Transverse colon (tissue), 4 donors: ENCODE results near the gene APBA3. TPM values are rescaled to one million over a fixed set of nuclear protein-coding genes. Genes with fewer than 3 reads are reported as not detected.
A peak's percentile ranks its signal among the peaks of the same experiment; 100 is the strongest.

Experiments used
- DNase-seq: peaks from one replicate; pipeline ENCODE4 v3.0.0-alpha.2; 2019
- H3K27ac ChIP-seq, 4 donors: fragments of 200-600 bp; sonication (generic); 2 replicates each; pipeline ENCODE4 v1.5.1; 2016 to 2018; ENCODE audit warnings: inconsistent platforms in 4 of 4
- H3K27me3 ChIP-seq: fragments of 200-600 bp; sonication (generic); 2 replicates; pipeline ENCODE4 v1.5.1; 2017; ENCODE audit warnings: inconsistent platforms
- H3K36me3 ChIP-seq, 4 donors: fragments of 200-600 bp; sonication (generic); 2 replicates each; pipeline ENCODE4 v1.5.1; 2017 to 2019; ENCODE audit warnings: inconsistent platforms in 4 of 4
- H3K4me1 ChIP-seq, 4 donors: fragments of 200-600 bp; sonication (generic); 2 replicates each; pipeline ENCODE4 v1.5.1; 2017 to 2020; ENCODE audit warnings: inconsistent platforms in 4 of 4
- H3K4me3 ChIP-seq, 4 donors: fragments of 200-600 bp; sonication (generic); 1 replicate in 1 of 4; 2 replicates in 3 of 4; pipeline versions ENCODE4 v1.5.1 to v1.6.1; 2017 to 2019; ENCODE audit warnings: inconsistent platforms in 4 of 4
- H3K9me3 ChIP-seq, 2 donors: fragments of 200-600 bp; sonication (generic); 2 replicates each; pipeline ENCODE4 v1.5.1; 2017 to 2019; ENCODE audit warnings: inconsistent platforms in 2 of 2
- EP300 ChIP-seq: sonication (generic); formaldehyde crosslinking; IDR thresholded peaks from one replicate; pipeline ENCODE4 v1.6.1; 2017; ENCODE audit warnings: antibody characterized with exemption, low read depth
- POLR2A ChIP-seq: fragments of 450-650 bp; IDR thresholded peaks from one replicate; pipeline ENCODE4 v1.6.1; 2016; ENCODE audit warnings: antibody characterized with exemption, mild to moderate bottlenecking, moderate library complexity
- POLR2AphosphoS5 ChIP-seq, 3 donors: sonication (generic); formaldehyde crosslinking; IDR thresholded peaks; one replicate each; pipeline ENCODE4 v1.6.1; 2016; ENCODE audit warnings: antibody characterized with exemption in 3 of 3
- WGBS, 2 donors: methylation state at CpG; one replicate each; pipeline ENCODE4 v1.1.5; 2018; ENCODE audit warnings: low coverage in 1 of 2; 5-methylcytosine and 5-hydroxymethylcytosine counted together
- in situ Hi-C, 4 donors: fragments of 200-750 bp; cut with MboI; loops; one replicate each; pipeline versions ENCODE4 v1.15.0 to v1.15.1; 2017; ENCODE audit warnings: low sequenced_read_pairs in 3 of 4, low pct_ligation_motif_present in 1 of 4, low pct_unique_long_range_greater_than_20kb in 1 of 4
- intact Hi-C: fragments of 100-400 bp; cut with DNase I; formaldehyde crosslinking; loops from one replicate; pipeline ENCODE4 v1.15.1; 2023; ENCODE audit warnings: low total_unique reads
- total RNA-seq, 4 donors: library from RNA; depleted of rRNA; stranded (reverse); fragments of >200 nt; gene quantifications; one replicate each; pipeline ENCODE4 v1.1.0, GENCODE V29; 2016
- TF ChIP-seq, protein P1 (sequence below), 5 experiments: fragments of 200-600 bp in 3 of 5; fragments of 450-650 bp in 2 of 5; sonication (generic) in 3 of 5; IDR thresholded peaks; 1 replicate in 2 of 5; 2 replicates in 3 of 5; pipeline ENCODE4 v1.5.1; 2016 to 2017; ENCODE audit warnings: antibody characterized with exemption in 5 of 5, inconsistent platforms in 3 of 5, mild to moderate bottlenecking in 2 of 5, moderate library complexity in 1 of 5

Gene APBA3
- total RNA-seq, 4 donors from 2014 or later, result 24.0 to 284 (median 95.7) TPM

DNA sequence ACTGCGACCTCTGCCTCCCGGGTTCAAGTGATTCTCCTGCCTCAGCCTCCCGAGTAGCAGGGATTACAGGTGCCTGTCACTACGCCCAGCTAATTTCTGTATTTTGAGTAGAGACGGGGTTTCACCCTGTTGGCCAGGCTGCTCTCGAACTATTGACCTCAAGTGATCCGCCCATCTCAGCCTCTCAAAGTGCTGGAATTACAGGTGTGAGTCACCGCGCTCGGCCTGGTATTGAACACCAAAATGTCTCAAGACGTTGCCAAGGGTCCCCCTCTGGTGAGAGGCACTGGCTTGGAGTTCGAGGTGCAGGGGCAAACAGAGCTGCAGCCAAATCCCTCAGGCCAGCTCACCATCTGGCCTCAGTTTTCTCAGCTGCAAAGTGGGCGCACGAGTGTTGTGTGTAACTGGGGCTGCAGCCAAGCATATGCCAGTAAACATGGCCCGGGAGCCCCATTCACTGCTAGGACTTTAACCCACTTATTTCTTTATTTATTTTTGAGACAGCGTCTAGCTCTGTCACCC, 45.3 kb downstream of the APBA3 start:
- intact Hi-C loops (no loop called here), in situ Hi-C loops (no loop called here)
- no peaks in the 10 kb centered on the region for H3K9me3 ChIP-seq
- no peak for DNase-seq
- peak overlapping the region in 2 of 4 donors; percentile 43 to 94 for H3K27ac ChIP-seq
- peaks cover 15% of the 10 kb centered on the region for H3K27me3 ChIP-seq
- H3K4me3 ChIP-seq, result no peak overlapping the region
- H3K36me3 ChIP-seq, result no peaks in the 10 kb centered on the region
- peaks cover 3 to 59% (median 37%) of the 10 kb centered on the region in 4 donors for H3K4me1 ChIP-seq
- 71 to 77% methylated on average over 1 to 15 of the region's 16 CpGs for WGBS, 2 donors
- TF ChIP-seq POLR2A (no peak), POLR2AphosphoS5 (IDR thresholded peaks at IDR 0.05) (no peak), EP300 (no peak)
- TF ChIP-seq, protein P1, sequence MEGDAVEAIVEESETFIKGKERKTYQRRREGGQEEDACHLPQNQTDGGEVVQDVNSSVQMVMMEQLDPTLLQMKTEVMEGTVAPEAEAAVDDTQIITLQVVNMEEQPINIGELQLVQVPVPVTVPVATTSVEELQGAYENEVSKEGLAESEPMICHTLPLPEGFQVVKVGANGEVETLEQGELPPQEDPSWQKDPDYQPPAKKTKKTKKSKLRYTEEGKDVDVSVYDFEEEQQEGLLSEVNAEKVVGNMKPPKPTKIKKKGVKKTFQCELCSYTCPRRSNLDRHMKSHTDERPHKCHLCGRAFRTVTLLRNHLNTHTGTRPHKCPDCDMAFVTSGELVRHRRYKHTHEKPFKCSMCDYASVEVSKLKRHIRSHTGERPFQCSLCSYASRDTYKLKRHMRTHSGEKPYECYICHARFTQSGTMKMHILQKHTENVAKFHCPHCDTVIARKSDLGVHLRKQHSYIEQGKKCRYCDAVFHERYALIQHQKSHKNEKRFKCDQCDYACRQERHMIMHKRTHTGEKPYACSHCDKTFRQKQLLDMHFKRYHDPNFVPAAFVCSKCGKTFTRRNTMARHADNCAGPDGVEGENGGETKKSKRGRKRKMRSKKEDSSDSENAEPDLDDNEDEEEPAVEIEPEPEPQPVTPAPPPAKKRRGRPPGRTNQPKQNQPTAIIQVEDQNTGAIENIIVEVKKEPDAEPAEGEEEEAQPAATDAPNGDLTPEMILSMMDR (IDR thresholded peaks at IDR 0.05), result no peak

- peak; percentile 78 for DNase-seq
- in situ Hi-C loops, result no loop called here
- H3K9me3 ChIP-seq, result no peaks in the 10 kb centered on the region
- 31 to 39% methylated on average over 13 to 23 of the region's 23 CpGs for WGBS, 2 donors
- H3K36me3 ChIP-seq, result no peaks in the 10 kb centered on the region
- H3K4me1 ChIP-seq, result peaks cover 0 to 45% (median 26%) of the 10 kb centered on the region in 4 donors
- TF ChIP-seq POLR2A, result peak; percentile 35
- no peak for TF ChIP-seq EP300
- no peaks in the 10 kb centered on the region for H3K27me3 ChIP-seq
- intact Hi-C loops, result no loop called here
- H3K4me3 ChIP-seq, result peak overlapping the region in 1 of 4 donors; percentile 27
- H3K27ac ChIP-seq, result peak overlapping the region; percentile 79 to 83 (median 82)
Observed at GRCh38 chr19:3712663-3713611, 48.6 kb downstream of the APBA3 start.

GRCh38 chr19:3710265-3710812, 51.2 kb downstream of the APBA3 start:
- Histone ChIP-seq H3K9me3 (no peaks in the 10 kb centered on the region), H3K4me1 (peaks cover 0 to 52% (median 32%) of the 10 kb centered on the region in 4 donors), H3K27ac (peak overlapping the region; percentile 91 to 95 (median 92)), H3K27me3 (no peaks in the 10 kb centered on the region), H3K36me3 (no peaks in the 10 kb centered on the region), H3K4me3 (peak overlapping the region in 2 of 4 donors; percentile 49 to 53)
- in situ Hi-C loops, result no loop called here
- peak; percentile 97 for DNase-seq
- WGBS, 2 donors, result 25% methylated on average over 20 of the region's 20 CpGs; no CpG with 5 or more reads in 1 of the 2 donors
- intact Hi-C loops, result no loop called here
- TF ChIP-seq, protein P1 (IDR thresholded peaks at IDR 0.05), result no peak
- TF ChIP-seq EP300 (peak; percentile 79), POLR2AphosphoS5 (IDR thresholded peaks at IDR 0.05) (peak; percentile 59 to 86 (median 84))

GRCh38 chr19:3708207-3708931, 53.1 kb downstream of the APBA3 start, which contains the start of gene TJP3:
Gene TJP3 (plus strand): TSS chr19:3708384. CDS start chr19:3728433, 20,049 bp downstream.
- 26% methylated on average over 18 of the region's 24 CpGs; no CpG with 5 or more reads in 1 of the 2 donors for WGBS, 2 donors
- no peaks in the 10 kb centered on the region for H3K27me3 ChIP-seq
- peaks cover 0 to 42% (median 29%) of the 10 kb centered on the region in 4 donors for H3K4me1 ChIP-seq
- H3K27ac ChIP-seq, result peak within 1 kb of the TSS; percentile 91 to 95 (median 92)
- in situ Hi-C loops, result no loop called here
- DNase-seq, result peak; percentile 87
- no peaks in the 10 kb centered on the region for H3K36me3 ChIP-seq
- TF ChIP-seq POLR2A, result peak; percentile 94
- TF ChIP-seq, protein P1 (IDR thresholded peaks at IDR 0.05), result peak in 2 of 5 experiments; percentile 2 to 31
- TF ChIP-seq EP300, result no peak
- TF ChIP-seq POLR2AphosphoS5 (IDR thresholded peaks at IDR 0.05), result peak; percentile 75 to 97 (median 95)
- H3K9me3 ChIP-seq, result no peaks in the 10 kb centered on the region
- intact Hi-C loops, result loop anchor here (10.0 kb wide), 1 partner anchor 164 kb away; no protein-coding TSS in a partner anchor
- peak within 1 kb of the TSS; percentile 24 to 53 (median 50) for H3K4me3 ChIP-seq
